ENCODE results near the gene DKK3. TPM values are rescaled to one million over a fixed set of nuclear protein-coding genes. Genes with fewer than 3 reads are reported as not detected.
"Not testable (repeated sequence)": the region's sequence is repeated elsewhere in the genome, so short reads cannot be mapped to it uniquely, and the experiment has no call there.

Gene DKK3
- total RNA-seq, 1 donor from 2014 or later: 36.3 TPM

DNA sequence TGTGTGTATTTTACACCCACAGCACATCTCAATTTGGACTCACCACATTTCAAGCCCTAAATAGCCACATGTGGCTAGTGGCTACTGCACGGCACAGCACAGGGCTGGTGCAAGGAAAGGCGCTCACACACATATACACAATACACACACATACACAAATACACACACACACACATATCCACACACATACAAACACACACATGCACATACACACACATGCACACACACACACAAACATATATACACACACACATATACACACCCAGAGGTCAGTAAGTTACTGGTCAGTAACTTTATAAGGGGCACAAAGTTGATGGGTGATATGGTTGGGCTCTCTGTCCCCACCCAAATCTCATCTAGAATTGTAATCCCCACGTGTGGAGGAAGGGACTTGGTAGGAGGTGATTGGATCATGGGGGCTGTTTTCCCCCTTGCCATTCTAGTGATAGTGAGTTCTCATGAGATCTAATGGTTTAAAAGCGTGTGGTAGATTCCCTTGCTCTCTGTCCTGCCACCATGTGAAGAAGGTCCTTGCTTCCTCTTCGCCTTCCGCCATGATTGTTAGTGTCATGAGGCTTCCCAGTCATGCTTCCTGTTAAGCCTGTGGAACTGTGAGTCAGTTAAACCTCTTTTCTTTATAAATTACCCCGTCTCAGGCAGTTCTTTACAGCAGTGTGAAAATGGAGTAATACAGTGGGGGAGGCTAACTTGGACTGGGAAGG is 37.6 kb upstream of the DKK3 start:
- Mint-ChIP-seq H3K27me3 (peaks cover 3% of the 10 kb centered on the region), H3K4me1 (ENCODE audit: unreplicated experiment) (peaks cover 22% of the 10 kb centered on the region), H3K27ac (peak overlapping the region; percentile 7), H3K9me3 (no peaks in the 10 kb centered on the region), H3K36me3 (no peaks in the 10 kb centered on the region), H3K4me3 (no peak overlapping the region)
- no peak for DNase-seq (ENCODE audit: extremely low spot score, unreplicated experiment)
- TF ChIP-seq, protein P1, sequence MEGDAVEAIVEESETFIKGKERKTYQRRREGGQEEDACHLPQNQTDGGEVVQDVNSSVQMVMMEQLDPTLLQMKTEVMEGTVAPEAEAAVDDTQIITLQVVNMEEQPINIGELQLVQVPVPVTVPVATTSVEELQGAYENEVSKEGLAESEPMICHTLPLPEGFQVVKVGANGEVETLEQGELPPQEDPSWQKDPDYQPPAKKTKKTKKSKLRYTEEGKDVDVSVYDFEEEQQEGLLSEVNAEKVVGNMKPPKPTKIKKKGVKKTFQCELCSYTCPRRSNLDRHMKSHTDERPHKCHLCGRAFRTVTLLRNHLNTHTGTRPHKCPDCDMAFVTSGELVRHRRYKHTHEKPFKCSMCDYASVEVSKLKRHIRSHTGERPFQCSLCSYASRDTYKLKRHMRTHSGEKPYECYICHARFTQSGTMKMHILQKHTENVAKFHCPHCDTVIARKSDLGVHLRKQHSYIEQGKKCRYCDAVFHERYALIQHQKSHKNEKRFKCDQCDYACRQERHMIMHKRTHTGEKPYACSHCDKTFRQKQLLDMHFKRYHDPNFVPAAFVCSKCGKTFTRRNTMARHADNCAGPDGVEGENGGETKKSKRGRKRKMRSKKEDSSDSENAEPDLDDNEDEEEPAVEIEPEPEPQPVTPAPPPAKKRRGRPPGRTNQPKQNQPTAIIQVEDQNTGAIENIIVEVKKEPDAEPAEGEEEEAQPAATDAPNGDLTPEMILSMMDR (conservative IDR thresholded peaks at IDR 0.05): no peak

GRCh38 chr11:12044799-12045198 is 36.4 kb upstream of the DKK3 start:
- no peaks in the 10 kb centered on the region for H3K9me3 Mint-ChIP-seq
- H3K27me3 Mint-ChIP-seq: peaks cover 3% of the 10 kb centered on the region
- peaks cover 14% of the 10 kb centered on the region for H3K4me1 Mint-ChIP-seq (ENCODE audit: unreplicated experiment)
- no peak overlapping the region for H3K4me3 Mint-ChIP-seq
- TF ChIP-seq, protein P1 (conservative IDR thresholded peaks at IDR 0.05): no peak
- no peak for DNase-seq (ENCODE audit: extremely low spot score, unreplicated experiment)
- peak overlapping the region; percentile 58 for H3K27ac Mint-ChIP-seq
- no peaks in the 10 kb centered on the region for H3K36me3 Mint-ChIP-seq

- Mint-ChIP-seq H3K36me3 (no peaks in the 10 kb centered on the region), H3K27ac (peak overlapping the region; percentile 58)
Measured at GRCh38 chr11:12043959-12044791, 35.7 kb upstream of the DKK3 start.

GRCh38 chr11:12043221-12043620 is 34.8 kb upstream of the DKK3 start:
- no peak overlapping the region for H3K4me3 Mint-ChIP-seq
- H3K27ac Mint-ChIP-seq: no peak overlapping the region
- H3K9me3 Mint-ChIP-seq: no peaks in the 10 kb centered on the region
- no peak for DNase-seq (ENCODE audit: extremely low spot score, unreplicated experiment)
- TF ChIP-seq, protein P1 (conservative IDR thresholded peaks at IDR 0.05): no peak
- H3K36me3 Mint-ChIP-seq: no peaks in the 10 kb centered on the region
- peaks cover 14% of the 10 kb centered on the region for H3K4me1 Mint-ChIP-seq (ENCODE audit: unreplicated experiment)
- peaks cover 3% of the 10 kb centered on the region for H3K27me3 Mint-ChIP-seq

More at GRCh38 chr11:12043959-12044791, 35.7 kb upstream of the DKK3 start:
- Mint-ChIP-seq H3K27me3 (peaks cover 3% of the 10 kb centered on the region), H3K9me3 (no peaks in the 10 kb centered on the region), H3K4me3 (no peak overlapping the region), H3K4me1 (ENCODE audit: unreplicated experiment) (peaks cover 14% of the 10 kb centered on the region)
- no peak for DNase-seq (ENCODE audit: extremely low spot score, unreplicated experiment)
- TF ChIP-seq, protein P1 (conservative IDR thresholded peaks at IDR 0.05): peak; percentile 96

DNA sequence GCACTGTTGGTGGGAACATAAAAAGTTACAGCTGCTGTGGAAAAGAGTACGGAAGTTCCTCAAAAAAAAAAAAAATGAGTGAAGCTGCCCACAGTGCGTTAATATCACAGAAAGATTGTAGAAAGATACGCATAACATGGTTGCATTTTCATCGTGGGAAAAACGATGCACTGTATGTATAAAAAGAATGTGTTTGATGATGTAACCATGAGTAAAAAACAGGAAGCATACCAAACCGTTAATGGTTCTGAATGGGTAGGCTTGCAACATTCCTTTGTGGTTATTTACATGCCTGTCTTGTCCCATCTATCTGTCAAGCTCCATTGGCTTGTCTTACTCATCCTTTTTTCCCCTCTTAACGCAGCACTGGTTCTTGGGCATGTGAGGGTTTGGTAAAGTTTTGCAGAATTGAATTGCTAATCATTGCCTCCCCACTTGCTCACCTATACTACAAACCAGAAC is 33.8 kb upstream of the DKK3 start:
- TF ChIP-seq, protein P1 (conservative IDR thresholded peaks at IDR 0.05): no peak
- DNase-seq (ENCODE audit: extremely low spot score, unreplicated experiment): no peak
- Mint-ChIP-seq H3K27ac (no peak overlapping the region), H3K4me3 (no peak overlapping the region), H3K36me3 (no peaks in the 10 kb centered on the region), H3K9me3 (no peaks in the 10 kb centered on the region), H3K4me1 (ENCODE audit: unreplicated experiment) (peaks cover 9% of the 10 kb centered on the region), H3K27me3 (no peaks in the 10 kb centered on the region)

- not testable (repeated sequence) for H3K4me1 Mint-ChIP-seq (ENCODE audit: unreplicated experiment); H3K36me3 Mint-ChIP-seq; H3K4me3 Mint-ChIP-seq; DNase-seq (ENCODE audit: extremely low spot score, unreplicated experiment); H3K27ac Mint-ChIP-seq; H3K27me3 Mint-ChIP-seq; H3K9me3 Mint-ChIP-seq
Measured at GRCh38 chr11:12040719-12041118, 32.3 kb upstream of the DKK3 start.

Measured in type B pancreatic cell (in vitro differentiated cells).